PFSK-1 (cell line): Measurements from ENCODE around the gene NTM.

Experiments used
- FOXP2 ChIP-seq: optimal IDR thresholded peaks from 2 replicates; pipeline ENCODE3; 2011; ENCODE audit warnings: borderline replicate concordance, control low read depth, inconsistent platforms; ENCODE audit not compliant: insufficient read depth; ENCODE audit errors: extremely low read length, extremely low read depth
- POLR2AphosphoS5 ChIP-seq: IDR thresholded peaks from 2 replicates; pipeline ENCODE4 v1.6.1; 2012; ENCODE audit warnings: low read depth, mild to moderate bottlenecking, control low read depth, low read length, moderate library complexity
- REST ChIP-seq, 2 experiments: IDR thresholded peaks; 2 replicates each; pipeline versions ENCODE4 v1.6.1 to v1.8.0; 2011 to 2012; ENCODE audit warnings: low read depth in 2 of 2, low read length in 2 of 2, control low read depth in 1 of 2, inconsistent platforms in 1 of 2, mild to moderate bottlenecking in 1 of 2, moderate library complexity in 1 of 2; ENCODE audit not compliant: insufficient read depth in 1 of 2
- SIN3A ChIP-seq: IDR thresholded peaks from 2 replicates; pipeline ENCODE4 v1.6.1; 2012; ENCODE audit warnings: mild to moderate bottlenecking, low read length, moderate library complexity, borderline replicate concordance; ENCODE audit not compliant: insufficient read depth
- TAF1 ChIP-seq: IDR thresholded peaks from 2 replicates; pipeline ENCODE4 v1.6.1; 2012; ENCODE audit warnings: low read length, control low read depth, borderline replicate concordance; ENCODE audit not compliant: insufficient read depth

DNA sequence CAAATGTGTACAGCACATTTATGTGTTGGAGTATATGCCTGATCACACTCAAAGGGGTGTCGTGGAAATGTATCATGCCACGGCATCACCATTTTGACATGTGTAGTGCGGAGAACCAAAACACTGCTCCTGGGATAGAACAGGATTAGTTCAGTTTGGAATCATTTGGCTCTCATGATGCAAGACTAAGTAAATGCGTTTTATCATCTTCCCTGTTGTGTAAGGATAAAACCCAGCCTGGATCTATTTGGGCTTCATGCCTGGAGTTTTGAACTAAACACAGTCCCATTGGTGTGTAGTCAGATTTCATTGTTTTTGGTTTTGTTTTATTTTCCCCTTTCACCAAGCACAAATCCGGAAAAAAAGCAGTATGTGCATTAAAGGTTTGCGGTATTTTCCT lies 574.3 kb downstream of the NTM start:
- TF ChIP-seq POLR2AphosphoS5 (no peak), REST (IDR thresholded peaks at IDR 0.05; ENCODE audit: insufficient read depth in 1 of 2, low read depth in 2 of 2, low read length in 2 of 2) (no peak), TAF1 (no peak), SIN3A (no peak), FOXP2 (no peak)
